ENCODE results near the gene B3GAT1. TPM values are rescaled to one million over a fixed set of nuclear protein-coding genes. Genes with fewer than 3 reads are reported as not detected.
"Not testable (repeated sequence)": the region's sequence is repeated elsewhere in the genome, so short reads cannot be mapped to it uniquely, and the experiment has no call there.

The B3GAT1 gene
- total RNA-seq, 1 donor from 2014 or later: 3.5 TPM

DNA sequence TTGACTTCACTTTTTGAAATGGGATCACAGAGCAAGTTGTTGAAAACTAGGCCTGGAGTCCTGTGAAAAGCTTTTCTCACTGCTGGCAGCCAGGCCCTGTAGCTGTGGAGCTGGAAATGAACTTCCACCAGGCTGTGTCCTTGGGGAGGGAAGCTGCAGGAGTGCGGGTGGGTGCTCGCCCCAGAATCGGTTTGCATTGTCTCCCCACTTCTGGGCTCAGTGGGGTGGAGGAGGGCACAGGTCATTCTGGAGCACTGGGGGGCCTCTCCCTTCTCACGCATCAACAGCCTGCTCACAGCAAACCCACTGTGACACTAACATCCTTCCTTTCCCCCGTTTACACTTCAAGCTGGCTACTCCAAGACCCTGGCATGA lies 65.1 kb downstream of the B3GAT1 start:
- DNase-seq (ENCODE audit: extremely low spot score, unreplicated experiment): no peak
- Mint-ChIP-seq H3K27ac (no peak overlapping the region), H3K4me3 (no peak overlapping the region), H3K36me3 (no peaks in the 10 kb centered on the region), H3K27me3 (no peaks in the 10 kb centered on the region), H3K9me3 (no peaks in the 10 kb centered on the region), H3K4me1 (ENCODE audit: unreplicated experiment) (no peaks in the 10 kb centered on the region)
- TF ChIP-seq, protein P1, sequence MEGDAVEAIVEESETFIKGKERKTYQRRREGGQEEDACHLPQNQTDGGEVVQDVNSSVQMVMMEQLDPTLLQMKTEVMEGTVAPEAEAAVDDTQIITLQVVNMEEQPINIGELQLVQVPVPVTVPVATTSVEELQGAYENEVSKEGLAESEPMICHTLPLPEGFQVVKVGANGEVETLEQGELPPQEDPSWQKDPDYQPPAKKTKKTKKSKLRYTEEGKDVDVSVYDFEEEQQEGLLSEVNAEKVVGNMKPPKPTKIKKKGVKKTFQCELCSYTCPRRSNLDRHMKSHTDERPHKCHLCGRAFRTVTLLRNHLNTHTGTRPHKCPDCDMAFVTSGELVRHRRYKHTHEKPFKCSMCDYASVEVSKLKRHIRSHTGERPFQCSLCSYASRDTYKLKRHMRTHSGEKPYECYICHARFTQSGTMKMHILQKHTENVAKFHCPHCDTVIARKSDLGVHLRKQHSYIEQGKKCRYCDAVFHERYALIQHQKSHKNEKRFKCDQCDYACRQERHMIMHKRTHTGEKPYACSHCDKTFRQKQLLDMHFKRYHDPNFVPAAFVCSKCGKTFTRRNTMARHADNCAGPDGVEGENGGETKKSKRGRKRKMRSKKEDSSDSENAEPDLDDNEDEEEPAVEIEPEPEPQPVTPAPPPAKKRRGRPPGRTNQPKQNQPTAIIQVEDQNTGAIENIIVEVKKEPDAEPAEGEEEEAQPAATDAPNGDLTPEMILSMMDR (conservative IDR thresholded peaks at IDR 0.05): no peak

DNA sequence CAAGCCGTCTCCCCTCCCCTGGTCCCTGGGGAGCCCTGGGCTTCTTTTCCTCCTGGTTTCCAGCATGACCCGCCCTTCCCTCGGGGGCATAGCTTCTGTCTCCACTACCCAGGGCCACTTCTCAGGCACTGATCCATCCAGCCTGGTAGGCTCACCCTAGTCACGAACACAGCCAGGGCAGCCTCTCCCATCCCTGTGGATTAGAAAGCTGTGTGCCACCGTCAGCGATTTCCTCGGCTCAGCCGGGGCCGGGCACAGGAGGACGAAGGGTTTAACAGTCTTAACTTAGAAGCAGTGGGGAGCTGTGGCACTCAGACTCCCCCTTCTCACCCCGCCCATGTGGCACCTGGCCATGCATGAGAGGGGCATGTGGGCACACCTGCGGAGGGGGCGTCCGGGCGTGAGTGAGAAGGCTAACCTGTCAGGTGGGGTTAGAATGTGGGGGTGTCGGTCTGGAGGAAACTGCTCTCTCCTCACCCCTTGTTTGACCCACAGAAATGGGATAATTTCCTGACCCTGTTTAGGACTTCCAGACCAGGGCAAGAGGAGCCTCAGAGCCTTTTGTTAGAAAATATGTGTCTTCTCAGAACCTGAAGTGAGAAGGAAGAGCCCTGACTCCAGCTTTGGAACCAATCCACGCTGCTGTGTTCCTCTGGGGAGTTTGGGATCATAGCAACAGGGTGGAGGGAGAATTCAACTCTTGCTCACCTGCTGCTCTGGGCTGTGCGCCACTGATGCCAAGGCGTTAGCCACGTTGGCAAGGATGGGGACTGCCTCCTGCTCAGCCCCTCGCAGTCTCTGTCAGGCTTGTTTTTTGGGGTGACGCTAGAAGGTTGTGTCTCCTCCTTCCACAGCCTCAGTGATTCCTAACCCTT lies 65.7 kb downstream of the B3GAT1 start:
- Mint-ChIP-seq H3K9me3 (no peaks in the 10 kb centered on the region), H3K4me1 (ENCODE audit: unreplicated experiment) (no peaks in the 10 kb centered on the region), H3K27me3 (no peaks in the 10 kb centered on the region), H3K4me3 (no peak overlapping the region), H3K27ac (no peak overlapping the region), H3K36me3 (no peaks in the 10 kb centered on the region)
- DNase-seq (ENCODE audit: extremely low spot score, unreplicated experiment): no peak
- TF ChIP-seq, protein P1 (conservative IDR thresholded peaks at IDR 0.05): no peak

DNA sequence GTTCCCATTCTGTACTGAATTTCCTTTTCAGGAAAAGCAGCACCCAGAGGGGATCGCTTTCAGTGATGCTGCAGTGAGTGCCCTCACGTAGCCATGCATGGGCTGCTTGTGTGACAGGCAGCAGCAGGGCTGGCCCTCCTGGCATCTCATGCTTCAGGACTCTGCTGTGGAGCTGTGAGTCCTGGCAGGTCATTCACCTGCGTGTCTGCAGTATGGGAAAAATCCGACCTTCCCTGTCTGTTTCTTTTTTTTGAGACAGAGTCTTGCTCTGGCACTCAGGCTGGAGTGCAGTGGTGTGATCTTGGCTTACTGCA lies 66.8 kb downstream of the B3GAT1 start:
- TF ChIP-seq, protein P1 (conservative IDR thresholded peaks at IDR 0.05): no peak
- Mint-ChIP-seq H3K27ac (no peak overlapping the region), H3K27me3 (no peaks in the 10 kb centered on the region), H3K4me1 (ENCODE audit: unreplicated experiment) (no peaks in the 10 kb centered on the region), H3K4me3 (no peak overlapping the region), H3K36me3 (no peaks in the 10 kb centered on the region), H3K9me3 (no peaks in the 10 kb centered on the region)
- no peak for DNase-seq (ENCODE audit: extremely low spot score, unreplicated experiment)

DNA sequence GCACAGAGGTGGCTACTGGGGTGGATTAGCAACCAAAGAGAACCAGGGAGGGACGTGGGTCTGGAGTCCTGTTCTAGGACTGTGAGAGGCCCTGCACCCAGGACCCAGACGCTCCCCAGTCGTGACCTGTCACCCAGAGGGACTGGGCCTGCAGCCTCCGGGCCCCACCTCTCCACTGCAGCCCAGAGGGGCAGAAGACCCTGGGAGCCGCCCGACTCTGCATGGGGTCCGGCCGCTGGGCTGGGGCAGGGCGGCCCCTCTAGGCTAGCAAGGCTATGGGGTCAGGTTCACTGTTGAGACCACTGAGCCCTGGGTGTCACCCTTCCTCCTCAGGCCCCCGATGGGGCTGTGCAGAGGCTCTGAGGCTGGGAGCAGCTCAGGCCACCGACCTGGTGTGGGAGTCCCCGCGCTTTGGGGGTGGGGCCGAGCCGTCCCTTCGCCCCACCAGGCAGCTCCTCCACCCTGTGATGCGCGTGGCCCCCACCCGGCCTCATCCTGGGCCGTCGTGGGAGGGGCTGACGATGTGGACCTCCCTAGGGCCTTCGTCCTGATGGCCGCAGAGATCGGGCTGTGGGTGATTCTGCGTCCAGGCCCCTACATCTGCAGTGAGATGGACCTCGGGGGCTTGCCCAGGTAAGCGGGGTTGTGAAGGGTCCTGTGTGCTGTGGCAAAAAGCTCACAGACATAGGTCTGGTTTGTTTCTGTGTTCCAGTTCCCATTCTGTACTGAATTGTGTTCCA lies 67.4 kb downstream of the B3GAT1 start:
- H3K27ac Mint-ChIP-seq; H3K4me1 Mint-ChIP-seq (ENCODE audit: unreplicated experiment); H3K4me3 Mint-ChIP-seq; DNase-seq (ENCODE audit: extremely low spot score, unreplicated experiment); H3K27me3 Mint-ChIP-seq; H3K9me3 Mint-ChIP-seq; H3K36me3 Mint-ChIP-seq: not testable (repeated sequence)

DNA sequence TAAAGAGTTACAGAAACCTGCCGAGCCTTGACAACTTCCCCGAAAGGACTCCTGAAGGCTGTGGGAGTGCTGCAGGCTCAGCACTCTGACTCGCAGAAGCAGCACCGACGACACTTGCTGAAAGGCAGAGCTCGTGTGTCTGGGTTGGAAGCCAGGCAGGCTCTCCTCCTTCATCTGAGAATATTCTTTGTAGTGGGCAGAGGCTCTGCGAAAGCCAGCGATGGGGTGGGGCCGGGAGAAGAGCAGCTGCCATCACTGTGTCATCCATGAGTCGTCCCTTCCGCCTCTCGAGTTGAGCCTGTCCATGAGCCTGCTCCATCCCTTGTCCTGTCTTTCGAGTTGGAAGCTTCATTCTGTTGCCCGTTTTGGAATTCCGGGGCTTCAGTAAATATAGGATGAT lies 68.4 kb downstream of the B3GAT1 start:
- H3K36me3 Mint-ChIP-seq: no peaks in the 10 kb centered on the region
- TF ChIP-seq, protein P1 (conservative IDR thresholded peaks at IDR 0.05): no peak
- no peaks in the 10 kb centered on the region for H3K4me1 Mint-ChIP-seq (ENCODE audit: unreplicated experiment)
- no peak for DNase-seq (ENCODE audit: extremely low spot score, unreplicated experiment)
- no peak overlapping the region for H3K4me3 Mint-ChIP-seq
- H3K27me3 Mint-ChIP-seq: peaks cover 4% of the 10 kb centered on the region
- no peaks in the 10 kb centered on the region for H3K9me3 Mint-ChIP-seq
- H3K27ac Mint-ChIP-seq: no peak overlapping the region

Data from type B pancreatic cell (in vitro differentiated cells).